Measurements from ENCODE around the gene CHAF1A. TPM values are rescaled to one million over a fixed set of nuclear protein-coding genes. Genes with fewer than 3 reads are reported as not detected.

The CHAF1A gene
- total RNA-seq, 4 donors from 2014 or later = 8.5 to 28.9 (median 11.1) TPM

DNA sequence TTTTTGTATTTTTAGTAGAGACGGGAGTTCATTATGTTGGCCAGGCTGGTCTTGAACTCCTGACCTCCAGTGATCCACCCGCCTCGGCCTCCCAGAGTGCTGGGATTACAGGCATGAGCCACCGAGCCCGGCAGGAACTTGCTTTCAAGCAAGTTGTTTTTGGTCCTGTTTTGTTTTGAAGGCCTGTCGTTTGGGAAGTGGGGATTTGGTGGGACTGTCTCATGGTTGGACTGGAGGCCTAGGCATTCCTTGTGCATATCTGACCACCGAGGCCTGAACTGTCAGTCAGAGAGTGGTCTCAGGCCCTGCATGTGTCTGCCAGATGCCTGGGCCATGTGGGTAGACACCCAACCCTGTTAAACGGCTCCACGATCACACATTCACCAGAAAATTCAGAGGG lies 28.9 kb downstream of the CHAF1A start:
- H3K9me3 ChIP-seq = no peaks in the 10 kb centered on the region
- in situ Hi-C loops (cut with MboI; ENCODE audit: low pct_ligation_motif_present in 1 of 4, low pct_unique_long_range_greater_than_20kb in 1 of 4, low sequenced_read_pairs in 3 of 4) = no loop called here
- no peaks in the 10 kb centered on the region for H3K4me1 ChIP-seq
- H3K4me3 ChIP-seq = no peak overlapping the region
- WGBS, 2 donors (ENCODE audit: low coverage in 1 of 2) = 86% methylated on average over 9 of the region's 9 CpGs; no CpG with 5 or more reads in 1 of the 2 donors
- H3K27ac ChIP-seq = peak overlapping the region in 1 of 4 donors; percentile 55
- intact Hi-C loops (cut with DNase I; ENCODE audit: low total_unique reads) = loop anchor here (10.0 kb wide), 1 partner anchor 164 kb away; no protein-coding TSS in a partner anchor
- no peak for TF ChIP-seq POLR2A (IDR thresholded peaks at IDR 0.05)
- TF ChIP-seq POLR2AphosphoS5 (IDR thresholded peaks at IDR 0.05) = no peak
- no peak for TF ChIP-seq CTCF (IDR thresholded peaks at IDR 0.05)
- TF ChIP-seq EP300 (IDR thresholded peaks at IDR 0.05; ENCODE audit: low read depth) = no peak
- H3K27me3 ChIP-seq = no peaks in the 10 kb centered on the region
- peaks cover 0 to 5% (median 2%) of the 10 kb centered on the region in 4 donors for H3K36me3 ChIP-seq
- no peak for DNase-seq

GRCh38 chr19:4431808-4432674 lies 29.6 kb downstream of the CHAF1A start:
- no peak for TF ChIP-seq EP300 (IDR thresholded peaks at IDR 0.05; ENCODE audit: low read depth)
- TF ChIP-seq POLR2A (IDR thresholded peaks at IDR 0.05) = no peak
- no peak for TF ChIP-seq POLR2AphosphoS5 (IDR thresholded peaks at IDR 0.05)
- TF ChIP-seq CTCF (IDR thresholded peaks at IDR 0.05) = no peak
- Histone ChIP-seq H3K27me3 (no peaks in the 10 kb centered on the region), H3K9me3 (no peaks in the 10 kb centered on the region), H3K27ac (peak overlapping the region in 1 of 4 donors; percentile 55), H3K4me1 (no peaks in the 10 kb centered on the region), H3K4me3 (no peak overlapping the region), H3K36me3 (peaks cover 0 to 5% (median 2%) of the 10 kb centered on the region in 4 donors)
- in situ Hi-C loops (cut with MboI; ENCODE audit: low pct_ligation_motif_present in 1 of 4, low pct_unique_long_range_greater_than_20kb in 1 of 4, low sequenced_read_pairs in 3 of 4) (no loop called here), intact Hi-C loops (cut with DNase I; ENCODE audit: low total_unique reads) (loop anchor here (10.0 kb wide), 1 partner anchor 163 kb away; no protein-coding TSS in a partner anchor)
- 81 to 100% methylated on average over 1 to 25 of the region's 26 CpGs for WGBS, 2 donors (ENCODE audit: low coverage in 1 of 2)
- DNase-seq = no peak

GRCh38 chr19:4432918-4433506 lies 30.6 kb downstream of the CHAF1A start:
- H3K27me3 ChIP-seq = no peaks in the 10 kb centered on the region
- H3K4me3 ChIP-seq = no peak overlapping the region
- H3K27ac ChIP-seq = no peak overlapping the region
- H3K9me3 ChIP-seq = no peaks in the 10 kb centered on the region
- in situ Hi-C loops (cut with MboI; ENCODE audit: low pct_ligation_motif_present in 1 of 4, low pct_unique_long_range_greater_than_20kb in 1 of 4, low sequenced_read_pairs in 3 of 4) = no loop called here
- intact Hi-C loops (cut with DNase I; ENCODE audit: low total_unique reads) = loop anchor here (10.0 kb wide), 1 partner anchor 162 kb away; no protein-coding TSS in a partner anchor
- DNase-seq = no peak
- 94 to 100% methylated on average over 2 to 21 of the region's 28 CpGs for whole genome bisulfite sequencing, 2 donors (ENCODE audit: low coverage in 1 of 2)
- H3K36me3 ChIP-seq = peaks cover 0 to 5% (median 2%) of the 10 kb centered on the region in 4 donors
- TF ChIP-seq EP300 (IDR thresholded peaks at IDR 0.05; ENCODE audit: low read depth) (no peak), POLR2AphosphoS5 (IDR thresholded peaks at IDR 0.05) (no peak), POLR2A (IDR thresholded peaks at IDR 0.05) (no peak), CTCF (IDR thresholded peaks at IDR 0.05) (no peak)
- no peaks in the 10 kb centered on the region for H3K4me1 ChIP-seq

DNA sequence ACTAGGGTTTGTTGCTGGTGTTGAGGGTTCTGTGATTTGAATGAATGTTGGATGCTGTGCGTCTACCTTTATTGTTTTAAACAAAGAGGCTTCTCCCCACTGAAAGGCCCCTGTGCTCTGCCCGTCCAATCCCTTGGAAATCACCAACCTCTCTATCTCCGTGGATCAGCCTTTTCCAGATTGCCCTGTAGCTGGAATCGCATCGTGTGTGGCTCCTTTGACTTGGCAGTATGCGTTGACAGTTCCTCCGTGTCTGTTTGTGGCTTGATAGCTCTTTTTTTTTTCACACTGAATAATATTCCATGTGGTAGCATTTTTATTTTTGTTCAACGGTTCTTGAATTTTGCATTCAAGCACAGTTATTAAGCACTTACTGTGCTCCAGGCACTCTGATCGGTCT lies 32.0 kb downstream of the CHAF1A start:
- intact Hi-C loops (cut with DNase I; ENCODE audit: low total_unique reads) (loop anchor here (10.0 kb wide), 1 partner anchor 160 kb away; no protein-coding TSS in a partner anchor), in situ Hi-C loops (cut with MboI; ENCODE audit: low pct_ligation_motif_present in 1 of 4, low pct_unique_long_range_greater_than_20kb in 1 of 4, low sequenced_read_pairs in 3 of 4) (no loop called here)
- Histone ChIP-seq H3K36me3 (peaks cover 0 to 5% (median 2%) of the 10 kb centered on the region in 4 donors), H3K9me3 (no peaks in the 10 kb centered on the region), H3K27ac (no peak overlapping the region), H3K4me3 (no peak overlapping the region), H3K27me3 (no peaks in the 10 kb centered on the region), H3K4me1 (no peaks in the 10 kb centered on the region)
- TF ChIP-seq POLR2A (IDR thresholded peaks at IDR 0.05) (no peak), CTCF (IDR thresholded peaks at IDR 0.05) (no peak), EP300 (IDR thresholded peaks at IDR 0.05; ENCODE audit: low read depth) (no peak), POLR2AphosphoS5 (IDR thresholded peaks at IDR 0.05) (no peak)
- no peak for DNase-seq
- 91 to 94% methylated on average over 9 of the region's 9 CpGs for WGBS, 2 donors (ENCODE audit: low coverage in 1 of 2)
